Lower leg skin (tissue), 3 donors: ENCODE data around the gene PPP4R3A.

Experiments used
- CTCF ChIP-seq, 3 donors: fragments of 450-650 bp; IDR thresholded peaks; one replicate each; pipeline ENCODE4 v1.5.1; 2016; ENCODE audit warnings: antibody characterized with exemption in 3 of 3, mild to moderate bottlenecking in 3 of 3, moderate library complexity in 2 of 3
- POLR2A ChIP-seq, 2 donors: fragments of 450-650 bp; IDR thresholded peaks; one replicate each; pipeline ENCODE4 v1.6.1; 2016 to 2017; ENCODE audit warnings: antibody characterized with exemption in 2 of 2, mild to moderate bottlenecking in 1 of 2, moderate library complexity in 1 of 2

DNA sequence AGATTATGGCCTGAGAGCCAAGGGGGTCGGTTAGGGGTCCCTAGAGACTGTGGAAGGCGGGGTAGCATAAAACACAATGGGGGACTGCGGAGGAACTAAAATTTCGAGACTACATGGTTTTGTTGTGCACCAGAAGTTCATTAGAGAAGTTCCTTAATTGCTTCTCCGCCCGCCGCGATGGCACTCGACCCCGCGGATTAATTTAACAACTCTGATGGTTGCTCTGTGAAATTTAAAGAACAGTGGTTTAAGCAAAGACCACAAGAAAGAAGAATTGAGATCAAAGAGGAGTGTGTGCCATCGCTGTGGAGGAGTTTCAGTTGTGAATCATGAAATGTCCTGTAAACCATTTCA lies 91.1 kb downstream of the PPP4R3A start:
- no peak for TF ChIP-seq POLR2A (IDR thresholded peaks at IDR 0.05)
- no peak for TF ChIP-seq CTCF (IDR thresholded peaks at IDR 0.05)
